ENCODE results near the gene CRYBA4.

GRCh38 chr22:26610072-26610958 is 11.4 kb upstream of the CRYBA4 start:
- TF ChIP-seq POLR2A (IDR thresholded peaks at IDR 0.05): no peak
- TF ChIP-seq CTCF (IDR thresholded peaks at IDR 0.05): no peak
